ENCODE data around the gene MRPL44. TPM values are rescaled to one million over a fixed set of nuclear protein-coding genes. Genes with fewer than 3 reads are reported as not detected.
A peak's percentile ranks its signal among the peaks of the same experiment; 100 is the strongest.

MRPL44 gene
- total and polyA plus RNA-seq, 2 of the 8 experiments (the other 6 are each of a cell fraction or from before 2014, with no cell fraction given): 32.0 to 53.2 TPM

GRCh38 chr2:223970343-223971128, 13.3 kb downstream of the MRPL44 start:
- Histone ChIP-seq H4K91ac (replicated peaks; ENCODE audit: insufficient read length, low read length) (no peak overlapping the region), H3K36me3 (ENCODE audit: control insufficient read depth in 2 of 4, insufficient read depth in 4 of 4, low read length in 3 of 4) (peaks cover 0 to 23% (median 9%) of the 10 kb centered on the region in 4 experiments; a peak in 6 of 8 replicates), H3K9ac (replicated peaks in 1 of 4; ENCODE audit: extremely low read depth in 1 of 4, low read depth in 3 of 4, low read length in 3 of 4) (no peak overlapping the region), H3K4me3 (ENCODE audit: extremely low read depth in 1 of 4, insufficient read depth in 2 of 4, low read depth in 3 of 4, low read length in 4 of 4) (no peak overlapping the region), H3K79me1 (ENCODE audit: low read depth, low read length) (no peaks in the 10 kb centered on the region), H2BK5ac (ENCODE audit: low read depth, low read length) (no peak overlapping the region), H3K23me2 (ENCODE audit: low read depth, low read length) (no peaks in the 10 kb centered on the region), H4K8ac (ENCODE audit: extremely low read depth, insufficient read depth, low read length) (no peak overlapping the region), H4K20me1 (replicated peaks in 1 of 2; ENCODE audit: control insufficient read depth in 1 of 2, insufficient read depth in 2 of 2, low read length in 2 of 2) (no peaks in the 10 kb centered on the region), H3K4me1 (replicated peaks in 1 of 4; ENCODE audit: control insufficient read depth in 3 of 4, insufficient read depth in 4 of 4, low read length in 3 of 4) (no peaks in the 10 kb centered on the region), H3K27ac (ENCODE audit: low read depth, low read length) (no peak overlapping the region), H3K56ac (replicated peaks; ENCODE audit: insufficient read length, low read depth, low read length) (no peak overlapping the region), H2AFZ (ENCODE audit: low read length) (no peak overlapping the region), H2AK5ac (ENCODE audit: low read depth, low read length) (no peak overlapping the region), H3K18ac (ENCODE audit: extremely low read depth, low read length) (no peak overlapping the region), H3K4ac (replicated peaks; ENCODE audit: insufficient read length, low read depth, low read length) (no peak overlapping the region), H3K27me3 (replicated peaks in 1 of 4; ENCODE audit: control insufficient read depth in 3 of 4, extremely low read depth in 1 of 4, insufficient read depth in 3 of 4, low read length in 3 of 4) (no peaks in the 10 kb centered on the region), H3K9me3 (ENCODE audit: insufficient read depth in 2 of 2, low read depth in 1 of 2, low read length in 1 of 2) (no peaks in the 10 kb centered on the region), H4K5ac (ENCODE audit: insufficient read length, low read depth, low read length) (no peak overlapping the region), H2BK20ac (ENCODE audit: low read length) (no peak overlapping the region), H3K14ac (ENCODE audit: insufficient read length) (no peak overlapping the region), H2BK12ac (ENCODE audit: low read depth, low read length) (no peak overlapping the region), H3K23ac (ENCODE audit: insufficient read length) (no peak overlapping the region), H2BK15ac (ENCODE audit: low read length) (no peak overlapping the region), H2BK120ac (replicated peaks; ENCODE audit: low read depth, low read length) (no peak overlapping the region), H3K79me2 (ENCODE audit: control insufficient read depth in 1 of 2, insufficient read depth in 2 of 2, low read length in 2 of 2) (no peaks in the 10 kb centered on the region), H3K4me2 (ENCODE audit: insufficient read depth in 1 of 2, low read depth in 2 of 2, low read length in 2 of 2) (no peak overlapping the region)
- ChIA-PET CTCF (ENCODE audit: partially characterized antibody) (interaction anchor here (0.6 to 18.2 kb wide), 64 partner anchors 10 to 1017 kb away, joined by 3 to 282 read pairs (median 4); partner anchors contain the start of gene MRPL44), POLR2A (ENCODE audit: partially characterized antibody) (interaction anchor here (0.8 to 2.0 kb wide), 6 partner anchors 9 to 317 kb away, joined by 3 to 18 read pairs (median 4); no protein-coding TSS in a partner anchor)
- FAIRE-seq: peak; percentile 98
- 73% methylated on average over 8 of the region's 8 CpGs; no CpG with 5 or more reads in 1 of the 2 experiments for WGBS, 2 experiments (ENCODE audit: extremely low coverage in 1 of 2, insufficient coverage in 1 of 2, insufficient read length in 1 of 2, insufficient replicate concordance in 2 of 2, low coverage in 1 of 2, low lambda C conversion rate in 2 of 2, missing lambda C conversion rate in 1 of 2)
- DNase-seq (ENCODE audit: low read depth in 1 of 2, low spot score in 2 of 2): peak in 1 of 2 experiments; percentile 74
- TF ChIP-seq PHF8 (conservative IDR thresholded peaks at IDR 0.05; ENCODE audit: low read depth, low read length): no peak
- no peak for TF ChIP-seq SP2 (IDR thresholded peaks at IDR 0.05; ENCODE audit: low read length)
- no peak for TF ChIP-seq CBX5 (IDR thresholded peaks at IDR 0.05; ENCODE audit: low read depth, low read length)
- TF ChIP-seq CTCF (IDR thresholded peaks at IDR 0.05; ENCODE audit: control extremely low read depth in 1 of 3, insufficient read depth in 1 of 3, low read depth in 1 of 3, low read length in 3 of 3): peak in 2 of 3 experiments; percentile 61 to 83; a peak in 3 of 4 replicates
- TF ChIP-seq HDAC2 (IDR thresholded peaks at IDR 0.05; ENCODE audit: borderline replicate concordance in 1 of 2, low read depth in 2 of 2, low read length in 2 of 2): no peak
- peak; percentile 91 to 92 for TF ChIP-seq RAD21 (IDR thresholded peaks at IDR 0.05 in 1 of 2, conservative IDR thresholded peaks at IDR 0.05 in 1 of 2; ENCODE audit: low read depth in 2 of 2, low read length in 2 of 2)
- no peak for TF ChIP-seq SUZ12 (IDR thresholded peaks at IDR 0.05; ENCODE audit: low read length)
- TF ChIP-seq CHD2 (IDR thresholded peaks at IDR 0.05; ENCODE audit: low read length): no peak

Data from H1 (cell line).